Large intestine (tissue), 12 donors: ENCODE measurements around the gene LAP3. TPM values are rescaled to one million over a fixed set of nuclear protein-coding genes. Genes with fewer than 3 reads are reported as not detected.
"Not testable (repeated sequence)": the region's sequence is repeated elsewhere in the genome, so short reads cannot be mapped to it uniquely, and the experiment has no call there.

Experiments
- DNase-seq, 2 donors: peaks; one replicate each; pipeline versions ENCODE4 v3.0.0 to v3.0.0-alpha.2; 2013
- H3K27ac ChIP-seq: one replicate; pipeline ENCODE4 v1.5.1; 2013; ENCODE audit warnings: low read length
- H3K27me3 ChIP-seq: 2 replicates; pipeline ENCODE4 v1.6.1; 2013; ENCODE audit warnings: low read length; ENCODE audit not compliant: control insufficient read depth, insufficient read depth
- H3K36me3 ChIP-seq: 2 replicates; pipeline ENCODE4 v1.6.1; 2013; ENCODE audit warnings: low read length; ENCODE audit not compliant: control insufficient read depth, insufficient read depth
- H3K4me1 ChIP-seq: one replicate; pipeline ENCODE4 v1.6.1; 2013; ENCODE audit warnings: low read length; ENCODE audit not compliant: control insufficient read depth, insufficient read depth
- H3K4me3 ChIP-seq: one replicate; pipeline ENCODE4 v1.5.1; 2013; ENCODE audit warnings: low read length
- H3K9me3 ChIP-seq: one replicate; pipeline ENCODE4 v1.6.1; 2013; ENCODE audit warnings: mild to moderate bottlenecking, low read depth, low read length, moderate library complexity; ENCODE audit not compliant: control insufficient read depth
- WGBS: methylation state at CpG from one replicate; pipeline ENCODE4 v1.1.5; 2013; ENCODE audit warnings: low lambda C conversion rate; ENCODE audit not compliant: insufficient coverage; 5-methylcytosine and 5-hydroxymethylcytosine counted together
- long read RNA-seq, 11 donors: transcript quantifications; one replicate each; lab custom pipeline, GENCODE V29; 2026
- polyA plus RNA-seq: library from polyadenylated mRNA; unstranded; fragments of 120-200 nt; gene quantifications from one replicate; pipeline ENCODE4 v1.2.1, GENCODE V29; 2013

LAP3 gene
- polyA plus RNA-seq = 76.1 TPM
- long read RNA-seq, donor 1, transcript LAP3-201 (13 exons, 2,213 nt) = major isoform, 11 of 12 reads
- long read RNA-seq, donor 1, partial matches to known transcripts = 0 of 12 reads
- long read RNA-seq, donor 1, other reads (novel, unspliced or antisense) = 0 of 12 reads
- long read RNA-seq, donor 2, transcript LAP3-208 (4 exons, 689 nt) = minor isoform, 6 of 77 reads
- long read RNA-seq, donor 2, transcript LAP3-201 (13 exons, 2,213 nt) = major isoform, 39 of 77 reads
- long read RNA-seq, donor 2, partial matches to known transcripts = 31 of 77 reads
- long read RNA-seq, donor 2, other reads (novel, unspliced or antisense) = 0 of 77 reads
- long read RNA-seq, donor 3, transcript LAP3-201 (13 exons, 2,213 nt) = major isoform, 34 of 59 reads
- long read RNA-seq, donor 3, partial matches to known transcripts = 24 of 59 reads
- long read RNA-seq, donor 3, other reads (novel, unspliced or antisense) = 0 of 59 reads
- long read RNA-seq, donor 4, partial matches to known transcripts = 0 of 3 reads
- long read RNA-seq, donor 4, other reads (novel, unspliced or antisense) = 0 of 3 reads
- long read RNA-seq, donor 5, transcript LAP3-201 (13 exons, 2,213 nt) = major isoform, 9 of 20 reads
- long read RNA-seq, donor 5, partial matches to known transcripts = 11 of 20 reads
- long read RNA-seq, donor 5, other reads (novel, unspliced or antisense) = 0 of 20 reads
- long read RNA-seq, donor 6, transcript LAP3-201 (13 exons, 2,213 nt) = major isoform, 19 of 41 reads
- long read RNA-seq, donor 6, partial matches to known transcripts = 17 of 41 reads
- long read RNA-seq, donor 6, other reads (novel, unspliced or antisense) = 0 of 41 reads
- long read RNA-seq, donor 7, transcript LAP3-201 (13 exons, 2,213 nt) = major isoform, 5 of 7 reads
- long read RNA-seq, donor 7, partial matches to known transcripts = 0 of 7 reads
- long read RNA-seq, donor 7, other reads (novel, unspliced or antisense) = 0 of 7 reads
- long read RNA-seq, donor 8, transcript LAP3-201 (13 exons, 2,213 nt) = major isoform, 33 of 64 reads
- long read RNA-seq, donor 8, partial matches to known transcripts = 25 of 64 reads
- long read RNA-seq, donor 8, other reads (novel, unspliced or antisense) = 0 of 64 reads
- long read RNA-seq, donor 9, transcript LAP3-201 (13 exons, 2,213 nt) = major isoform, 14 of 33 reads
- long read RNA-seq, donor 9, partial matches to known transcripts = 18 of 33 reads
- long read RNA-seq, donor 9, other reads (novel, unspliced or antisense) = 0 of 33 reads
- long read RNA-seq, donor 10, transcript LAP3-201 (13 exons, 2,213 nt) = major isoform, 28 of 36 reads
- long read RNA-seq, donor 10, partial matches to known transcripts = 6 of 36 reads
- long read RNA-seq, donor 10, other reads (novel, unspliced or antisense) = 0 of 36 reads
- long read RNA-seq, donor 11, transcript LAP3-201 (13 exons, 2,213 nt) = major isoform, 15 of 16 reads
- long read RNA-seq, donor 11, partial matches to known transcripts = 0 of 16 reads
- long read RNA-seq, donor 11, other reads (novel, unspliced or antisense) = 0 of 16 reads

DNA sequence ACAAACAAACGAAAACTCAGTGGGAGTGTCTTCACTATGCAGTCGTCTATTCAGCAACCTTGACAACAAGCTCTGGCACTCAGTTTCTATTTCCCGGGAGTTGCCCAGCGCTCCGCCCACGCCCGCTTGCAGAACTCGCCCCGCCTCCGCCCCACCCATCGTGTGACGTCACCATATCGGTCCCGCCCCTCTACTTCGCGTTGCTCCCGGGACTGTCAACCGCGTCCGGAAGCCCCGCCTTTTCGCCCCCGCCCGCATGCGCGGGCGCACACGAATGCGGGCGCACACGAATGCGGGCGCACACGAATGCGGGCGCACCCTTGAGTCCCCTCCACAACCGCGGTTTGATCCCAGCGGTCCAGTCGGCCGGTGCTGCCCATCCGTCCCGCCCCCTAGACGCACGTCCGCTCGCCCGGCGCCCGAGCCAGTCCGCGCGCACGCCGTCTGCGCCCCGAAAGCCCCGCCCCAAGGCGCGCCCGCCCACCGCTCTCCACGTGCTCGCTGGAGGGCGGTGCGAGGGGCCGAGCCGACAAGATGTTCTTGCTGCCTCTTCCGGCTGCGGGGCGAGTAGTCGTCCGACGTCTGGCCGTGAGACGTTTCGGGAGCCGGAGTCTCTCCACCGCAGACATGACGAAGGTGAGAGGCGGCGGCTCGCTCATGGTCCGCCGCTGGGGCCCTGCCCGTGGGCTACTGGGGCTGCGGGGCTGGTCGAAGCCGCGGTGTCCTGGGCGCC, at the start of gene LAP3:
Gene LAP3, plus strand, starts transcription at position 267 of the 733 bp plus-strand sequence. Its CDS starts 268 bp downstream, at position 535.
- DNase-seq = peak; percentile 97 to 98
- H3K27ac ChIP-seq = peak within 1 kb of the TSS; percentile 94
- H3K36me3 ChIP-seq = peaks cover 19% of the 10 kb centered on the region
- H3K4me3 ChIP-seq = peak within 1 kb of the TSS; percentile 85
- H3K27me3 ChIP-seq = no peaks in the 10 kb centered on the region
- H3K4me1 ChIP-seq = peaks cover 15% of the 10 kb centered on the region
- WGBS = no CpG with 5 or more reads among the region's 91 CpGs
- peaks cover 3% of the 10 kb centered on the region for H3K9me3 ChIP-seq

DNA sequence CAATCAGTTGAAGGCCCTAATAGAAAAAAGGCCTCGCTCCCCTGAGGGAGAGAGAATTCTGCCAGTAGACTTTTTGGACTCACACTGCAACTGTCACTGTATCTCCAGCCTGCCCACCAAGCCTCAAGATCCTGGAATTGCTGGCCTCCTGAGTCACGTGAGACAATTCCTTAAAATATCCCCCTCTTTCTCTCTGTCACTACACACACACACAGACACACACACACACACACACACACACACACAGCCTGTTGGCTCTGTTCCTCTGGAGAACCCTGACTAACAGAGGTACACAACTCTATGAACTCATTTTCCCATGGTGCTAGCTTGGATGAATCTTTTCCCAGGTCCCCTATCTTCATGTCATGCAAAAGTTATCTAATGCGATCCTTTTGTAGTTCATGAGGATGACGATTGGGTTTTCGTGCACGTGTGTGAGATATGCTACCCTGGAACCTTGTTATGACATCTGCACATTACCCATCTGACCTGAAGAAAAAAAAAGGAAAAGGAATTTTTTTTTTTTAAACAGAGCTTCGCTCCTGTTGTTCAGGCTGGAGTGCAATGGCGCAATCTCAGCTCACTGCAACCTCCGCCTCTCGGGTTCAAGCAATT, 48.3 kb upstream of the LAP3 start:
- no peaks in the 10 kb centered on the region for H3K36me3 ChIP-seq
- H3K9me3 ChIP-seq = no peaks in the 10 kb centered on the region
- H3K27ac ChIP-seq = no peak overlapping the region
- no CpG with 5 or more reads among the region's 10 CpGs for WGBS
- H3K4me1 ChIP-seq = no peaks in the 10 kb centered on the region
- no peak overlapping the region for H3K4me3 ChIP-seq
- DNase-seq = no peak
- no peaks in the 10 kb centered on the region for H3K27me3 ChIP-seq

DNA sequence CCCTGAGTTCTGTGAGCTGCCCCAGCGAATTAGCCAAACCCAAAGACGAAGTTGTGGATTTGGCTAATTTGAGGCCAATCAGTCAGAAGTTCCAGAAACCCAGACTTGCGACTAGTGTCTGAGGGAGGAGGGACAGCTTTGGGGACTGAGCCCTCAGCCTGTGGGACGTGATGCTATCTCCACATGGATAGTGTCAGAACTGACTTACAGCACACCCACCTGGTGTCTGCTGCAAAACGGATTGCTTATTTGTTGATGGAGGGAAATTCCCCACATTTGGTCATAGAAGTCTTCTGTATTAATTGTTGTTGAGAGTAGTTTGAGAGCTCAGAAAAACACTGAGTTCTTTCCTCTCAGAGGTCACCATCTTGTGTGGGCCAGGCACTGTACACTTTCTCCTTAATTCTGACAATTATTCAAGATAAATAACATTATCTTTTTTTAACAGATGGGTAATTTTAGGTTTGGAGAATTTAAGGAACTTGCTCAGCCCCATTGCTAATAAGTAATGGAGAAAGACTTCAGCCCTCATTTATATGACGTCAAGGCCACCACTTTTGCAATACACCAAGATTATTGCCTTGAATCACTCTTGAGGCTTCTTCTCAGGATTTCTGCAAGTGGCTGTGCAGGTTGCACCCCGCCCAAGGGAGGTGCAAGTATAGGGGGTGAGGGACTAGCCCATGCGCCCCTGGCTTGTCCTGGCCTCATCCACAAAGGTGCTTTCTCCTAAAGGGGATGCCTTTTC, 45.3 kb upstream of the LAP3 start:
- no CpG with 5 or more reads among the region's 8 CpGs for WGBS

DNA sequence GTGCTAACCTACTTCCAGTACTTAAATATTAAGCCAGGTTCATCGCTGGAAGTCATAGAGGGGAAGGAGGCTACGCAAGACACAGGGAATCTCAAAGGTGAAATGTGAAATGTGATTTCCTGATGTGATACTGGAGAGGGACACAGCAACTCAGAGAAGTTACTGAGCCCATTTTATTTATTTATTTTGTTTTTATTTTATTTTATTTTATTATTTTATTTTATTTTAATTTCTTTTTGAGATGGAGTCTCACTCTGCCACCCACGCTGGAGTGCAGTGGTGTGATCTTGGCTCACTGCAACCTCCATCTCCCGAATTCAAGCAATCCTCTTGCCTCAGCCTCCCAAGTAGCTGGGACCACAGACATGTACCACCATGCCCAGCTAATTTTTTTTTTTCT, 42.3 kb upstream of the LAP3 start:
- Histone ChIP-seq H3K9me3 (no peaks in the 10 kb centered on the region), H3K4me1 (no peaks in the 10 kb centered on the region), H3K4me3 (no peak overlapping the region), H3K27ac (no peak overlapping the region), H3K36me3 (no peaks in the 10 kb centered on the region), H3K27me3 (no peaks in the 10 kb centered on the region)
- DNase-seq = no peak
- WGBS = 100% methylated on average over 1 of the region's 4 CpGs

More for the DNA sequence above, 45.3 kb upstream of the LAP3 start:
- Histone ChIP-seq H3K4me3 (no peak overlapping the region), H3K9me3 (no peaks in the 10 kb centered on the region), H3K27me3 (no peaks in the 10 kb centered on the region), H3K27ac (no peak overlapping the region), H3K4me1 (no peaks in the 10 kb centered on the region), H3K36me3 (no peaks in the 10 kb centered on the region)
- DNase-seq = no peak

DNA sequence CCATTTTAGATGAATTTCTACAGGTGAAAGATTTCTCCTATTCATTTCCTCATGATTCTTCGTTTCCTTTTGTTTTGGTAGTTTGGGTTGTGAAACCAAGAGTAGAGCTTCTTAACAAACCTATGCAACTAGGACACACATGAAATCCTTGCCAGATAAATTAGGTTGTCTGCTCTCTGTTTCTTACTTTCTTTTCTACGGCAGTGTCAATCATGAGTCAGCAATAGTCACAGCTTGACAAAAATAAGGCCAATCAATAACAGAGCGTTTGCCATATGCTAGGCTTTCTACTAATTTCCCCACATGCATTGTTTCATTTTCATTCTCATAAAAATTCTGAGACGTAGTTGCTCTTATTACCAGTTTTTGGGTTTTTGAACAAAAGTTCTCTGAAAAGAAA, 41.8 kb upstream of the LAP3 start:
- Histone ChIP-seq H3K36me3 (no peaks in the 10 kb centered on the region), H3K27ac (no peak overlapping the region), H3K9me3 (no peaks in the 10 kb centered on the region), H3K27me3 (no peaks in the 10 kb centered on the region), H3K4me1 (no peaks in the 10 kb centered on the region), H3K4me3 (no peak overlapping the region)
- DNase-seq = no peak
- WGBS = 92% methylated on average over 2 of the region's 4 CpGs

DNA sequence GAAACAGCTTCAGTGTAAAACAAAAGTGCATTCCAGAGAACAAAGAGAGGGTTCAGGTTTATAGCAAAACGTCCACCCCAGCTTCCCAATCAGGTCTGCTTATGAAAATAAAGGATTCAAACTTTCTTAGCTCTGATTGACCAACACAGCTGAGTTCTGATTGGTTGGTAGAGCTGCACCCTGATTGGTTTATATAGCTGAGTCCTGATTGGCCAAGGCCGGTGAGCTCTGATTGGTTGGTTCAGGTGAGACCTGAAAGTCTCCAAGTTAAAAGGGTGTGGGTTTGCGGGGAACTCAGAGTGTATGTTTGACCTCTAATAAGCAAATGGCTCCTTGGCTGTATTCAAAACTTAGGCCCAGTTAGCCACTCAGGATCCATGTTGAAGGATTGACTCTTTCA, 41.1 kb upstream of the LAP3 start:
- no CpG with 5 or more reads among the region's 3 CpGs for WGBS
- no peak overlapping the region for H3K27ac ChIP-seq
- H3K4me1 ChIP-seq = no peaks in the 10 kb centered on the region
- H3K27me3 ChIP-seq = no peaks in the 10 kb centered on the region
- H3K4me3 ChIP-seq = no peak overlapping the region
- H3K9me3 ChIP-seq = no peaks in the 10 kb centered on the region
- no peaks in the 10 kb centered on the region for H3K36me3 ChIP-seq
- DNase-seq = no peak

DNA sequence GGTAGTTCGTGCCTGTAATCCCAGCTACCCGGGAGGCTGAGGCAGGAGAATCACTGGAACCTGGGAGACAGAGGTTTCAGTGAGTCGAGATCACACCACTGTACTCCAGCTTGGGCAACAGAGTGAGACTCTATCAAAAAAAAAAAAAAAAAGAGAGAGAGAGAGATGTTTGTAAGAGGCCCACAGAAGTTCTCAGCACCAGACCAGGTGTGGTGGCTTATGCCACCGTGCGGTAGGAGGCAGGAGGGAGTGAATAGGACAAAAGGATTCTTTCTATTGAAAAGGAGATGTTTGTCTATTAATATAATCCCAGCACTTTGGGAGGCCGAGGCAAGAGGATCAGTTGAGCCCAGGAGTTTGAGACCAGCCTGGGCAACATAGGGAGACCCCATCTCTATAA, 39.9 kb upstream of the LAP3 start:
- DNase-seq, H3K27ac ChIP-seq, H3K27me3 ChIP-seq, H3K36me3 ChIP-seq, H3K4me1 ChIP-seq, H3K4me3 ChIP-seq, H3K9me3 ChIP-seq: not testable (repeated sequence)
- WGBS = no CpG with 5 or more reads among the region's 6 CpGs

DNA sequence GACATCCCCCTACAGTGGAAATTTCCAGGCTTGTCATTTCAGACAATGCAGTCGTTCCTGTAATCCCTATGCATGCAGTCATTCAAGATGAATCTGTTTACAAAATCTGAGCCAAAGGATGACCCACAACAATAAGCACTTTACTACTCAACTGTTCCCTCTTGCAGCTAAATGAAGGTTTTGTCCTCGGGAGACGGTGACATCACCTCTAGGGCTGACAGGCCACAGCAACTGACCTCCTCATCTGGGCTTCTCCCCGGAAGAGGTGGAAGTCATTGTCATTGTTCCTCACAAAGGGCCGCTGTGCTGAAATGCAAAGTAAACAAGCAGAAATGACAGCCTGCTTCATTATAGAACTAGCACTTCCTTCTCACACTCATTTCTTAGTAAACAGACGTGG, 32.8 kb upstream of the LAP3 start:
- H3K27me3 ChIP-seq = no peaks in the 10 kb centered on the region
- H3K36me3 ChIP-seq = no peaks in the 10 kb centered on the region
- H3K27ac ChIP-seq = no peak overlapping the region
- H3K9me3 ChIP-seq = no peaks in the 10 kb centered on the region
- no peak overlapping the region for H3K4me3 ChIP-seq
- WGBS = 20% methylated on average over 1 of the region's 6 CpGs
- no peaks in the 10 kb centered on the region for H3K4me1 ChIP-seq
- peak; percentile 13 to 35 for DNase-seq
